ENCODE data around the gene E2F1. TPM values are rescaled to one million over a fixed set of nuclear protein-coding genes. Genes with fewer than 3 reads are reported as not detected.

The E2F1 gene
- total RNA-seq, 1 donor from 2014 or later, result 73.9 TPM

DNA sequence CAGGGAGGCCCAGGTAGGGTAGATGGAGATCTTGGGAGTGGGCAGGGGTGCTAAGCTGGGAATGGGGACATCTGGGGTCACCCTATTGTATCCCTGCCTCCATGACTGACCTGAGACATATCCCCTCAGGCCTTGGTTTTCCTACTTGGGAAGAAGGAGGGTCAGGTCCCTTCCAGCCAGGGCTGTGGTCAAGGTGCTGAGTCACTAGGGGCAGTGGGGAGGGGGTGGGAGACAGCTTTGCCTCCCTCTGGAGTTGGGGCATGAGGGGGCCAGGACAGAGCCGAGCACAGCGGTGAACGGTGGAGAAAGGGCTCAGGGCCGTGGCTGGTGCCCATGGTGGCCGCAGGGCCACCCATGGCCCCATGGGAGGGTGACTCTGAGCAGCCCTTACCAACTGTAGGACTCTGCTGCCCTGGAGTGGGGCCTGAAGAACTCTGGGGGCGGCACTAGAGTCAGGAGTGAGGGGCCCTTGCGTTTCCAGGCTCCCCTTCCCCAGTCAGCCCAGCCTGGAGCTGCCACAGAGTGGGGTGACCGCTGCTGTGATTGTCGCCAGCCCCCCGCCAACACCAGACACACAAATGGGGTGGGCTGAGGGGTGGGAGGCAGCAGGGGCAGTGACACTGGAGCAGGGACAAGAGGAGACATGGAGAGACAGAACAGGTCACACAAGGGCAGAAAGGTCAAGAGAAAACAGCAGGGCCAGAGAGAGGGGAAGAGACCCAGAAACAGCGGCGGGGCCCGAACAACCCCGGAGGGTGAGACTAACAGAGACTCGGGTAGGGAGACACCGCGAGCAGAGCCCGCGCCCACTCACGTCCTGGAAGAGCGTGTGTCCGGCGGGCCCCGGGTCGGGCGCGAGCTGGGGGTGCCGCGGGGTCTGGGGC, 12.5 kb downstream of the E2F1 start:
- intact Hi-C loops (cut with micrococcal nuclease), result loop anchor here (1.0 kb wide), 1 partner anchor 13 kb away; the partner anchor contains the start of gene E2F1

DNA sequence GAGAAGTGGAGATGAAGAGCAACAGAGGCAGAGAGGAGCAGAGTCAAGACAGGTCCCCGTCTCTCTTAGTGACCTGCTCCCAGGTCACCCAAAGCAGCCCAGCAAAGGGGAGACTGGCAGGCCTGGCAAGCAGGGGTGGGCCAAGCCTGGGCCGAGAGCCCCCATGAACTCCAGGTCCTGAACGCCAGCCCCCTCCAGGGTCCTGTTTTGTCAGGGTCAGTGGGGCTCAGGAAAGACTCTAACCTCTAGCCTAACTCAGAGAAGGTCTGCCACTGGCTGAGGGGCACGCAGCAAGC, 13.1 kb downstream of the E2F1 start:
- intact Hi-C loops (cut with micrococcal nuclease), result no loop called here

- intact Hi-C loops (cut with micrococcal nuclease), result no loop called here
Measured at GRCh38 chr20:33672426-33673113, 13.6 kb downstream of the E2F1 start.

- intact Hi-C loops (cut with micrococcal nuclease), result no loop called here
Measured at GRCh38 chr20:33671573-33672288, 14.5 kb downstream of the E2F1 start.

DNA sequence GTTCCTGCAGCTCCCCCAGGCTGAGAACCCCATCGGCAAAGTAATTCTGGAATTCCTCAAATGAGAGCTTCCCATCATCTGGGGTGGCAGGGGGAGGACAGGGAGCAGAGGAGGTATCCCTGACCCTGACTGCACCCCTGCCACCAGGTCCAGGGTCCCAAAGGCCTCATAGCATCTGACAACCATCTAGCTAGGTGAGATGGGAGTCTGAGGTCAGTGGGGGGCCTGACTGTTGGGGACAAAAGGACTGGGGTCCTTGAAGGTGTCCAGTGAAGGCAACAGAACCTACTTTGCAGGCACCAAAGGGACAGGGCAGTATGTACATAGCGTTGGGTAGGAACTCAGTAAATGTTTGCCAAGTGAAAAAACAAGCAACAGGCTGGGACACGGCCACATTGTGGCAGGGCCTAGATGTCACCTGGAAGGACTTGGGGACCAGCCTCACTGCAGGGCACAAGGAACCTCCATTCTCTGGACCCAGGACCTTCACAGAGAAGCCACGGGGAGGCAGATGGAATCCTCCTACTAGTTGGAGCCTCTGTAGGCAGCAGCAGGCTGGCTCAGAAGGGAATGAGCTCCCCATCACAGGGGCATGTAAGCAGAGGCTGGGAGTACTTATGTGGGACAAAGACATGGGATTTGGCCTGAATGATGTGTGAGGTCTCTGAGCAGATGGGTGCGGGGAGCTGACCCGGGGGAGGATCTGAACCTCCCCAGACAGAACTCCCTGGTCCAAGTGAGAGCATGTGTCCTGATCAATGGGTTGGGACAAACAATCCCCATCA, 15.3 kb downstream of the E2F1 start:
- intact Hi-C loops (cut with micrococcal nuclease), result no loop called here

GRCh38 chr20:33669873-33670640, 16.1 kb downstream of the E2F1 start:
- intact Hi-C loops (cut with micrococcal nuclease), result loop anchor here (2.0 to 5.0 kb wide), 4 partner anchors 62 to 322 kb away; partner anchors contain the start of genes CHMP4B, RALY and ZNF341

- intact Hi-C loops (cut with micrococcal nuclease), result loop anchor here (2.0 to 5.0 kb wide), 4 partner anchors 63 to 323 kb away; partner anchors contain the start of genes CHMP4B, RALY and ZNF341
Measured at GRCh38 chr20:33669224-33669623, 17.0 kb downstream of the E2F1 start.

DNA sequence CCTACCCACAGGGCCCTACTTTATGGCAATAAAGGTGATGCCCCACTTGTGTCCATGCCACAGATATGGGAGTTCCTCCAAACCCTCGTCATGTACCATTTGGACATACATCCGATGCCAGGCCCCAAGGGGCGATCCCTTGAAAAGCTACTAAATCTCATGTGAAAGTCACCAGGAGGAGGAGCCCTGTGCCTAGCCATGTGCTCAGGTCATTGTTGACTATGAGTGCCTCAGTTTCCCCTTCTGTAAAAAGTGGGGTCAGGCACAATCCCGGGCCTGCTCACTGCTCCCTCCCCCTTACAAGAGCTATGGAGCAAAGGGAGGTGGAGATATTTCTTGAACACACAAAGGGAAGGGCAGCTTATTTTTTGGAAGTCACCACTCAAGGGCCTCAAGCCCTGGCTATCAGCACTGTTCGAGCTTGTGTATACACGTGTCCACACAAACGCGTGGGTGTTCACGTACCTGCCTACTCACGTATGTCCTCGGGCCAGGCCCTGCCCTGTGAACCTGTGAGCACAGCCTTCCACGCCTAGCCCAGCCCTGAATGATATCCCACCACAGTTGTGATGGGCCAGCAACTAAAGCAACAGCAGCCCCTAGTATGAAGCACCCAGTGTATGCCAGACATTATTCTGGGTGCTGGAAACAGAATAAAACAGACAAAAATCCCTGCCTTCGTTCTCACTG, 17.6 kb downstream of the E2F1 start:
- intact Hi-C loops (cut with micrococcal nuclease), result loop anchor here (2.0 to 5.0 kb wide), 4 partner anchors 64 to 324 kb away; partner anchors contain the start of genes CHMP4B, RALY and ZNF341

DNA sequence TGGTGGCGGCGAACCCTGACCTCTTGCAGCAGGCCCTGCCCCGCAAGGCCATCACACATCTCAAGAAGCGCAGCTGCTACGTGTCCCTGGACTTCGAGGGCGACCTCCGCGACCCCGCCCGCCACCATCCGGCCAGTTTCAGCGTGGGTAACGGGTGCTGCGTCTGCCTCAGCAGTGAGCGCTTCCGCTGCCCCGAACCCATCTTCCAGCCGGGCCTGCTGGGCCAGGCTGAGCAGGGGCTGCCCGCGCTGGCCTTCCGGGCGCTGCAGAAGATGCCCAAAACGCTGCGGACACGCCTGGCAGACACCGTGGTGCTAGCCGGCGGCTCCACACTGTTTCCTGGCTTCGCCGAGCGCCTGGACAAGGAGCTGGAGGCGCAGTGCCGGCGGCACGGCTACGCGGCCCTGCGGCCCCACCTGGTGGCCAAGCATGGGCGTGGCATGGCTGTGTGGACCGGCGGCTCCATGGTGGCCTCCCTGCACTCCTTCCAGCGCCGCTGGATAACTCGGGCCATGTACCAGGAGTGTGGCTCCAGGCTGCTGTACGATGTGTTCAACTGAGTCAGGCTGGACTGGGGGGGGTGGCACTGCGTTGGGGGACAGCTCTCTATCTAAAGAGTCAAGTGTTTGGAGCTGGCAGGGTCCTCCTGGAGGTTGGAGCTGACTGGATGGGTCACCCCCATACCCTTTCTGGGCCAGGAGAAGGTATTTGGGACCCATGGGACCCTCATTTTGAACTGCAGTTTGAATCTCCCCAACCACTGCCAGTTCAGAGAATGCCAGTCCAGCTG, 18.3 kb downstream of the E2F1 start:
- intact Hi-C loops (cut with micrococcal nuclease), result loop anchor here (2.0 to 5.0 kb wide), 6 partner anchors 17 to 324 kb away; partner anchors contain the start of genes CDK5RAP1, CHMP4B, RALY and ZNF341

GRCh38 chr20:33667245-33667675, 18.9 kb downstream of the E2F1 start:
- intact Hi-C loops (cut with micrococcal nuclease), result loop anchor here (2.0 to 5.0 kb wide), 5 partner anchors 18 to 325 kb away; partner anchors contain the start of genes CDK5RAP1, CHMP4B, RALY and ZNF341

- intact Hi-C loops (cut with micrococcal nuclease), result loop anchor here (2.0 to 5.0 kb wide), 5 partner anchors 18 to 326 kb away; partner anchors contain the start of genes CDK5RAP1, CHMP4B, RALY and ZNF341
Measured at GRCh38 chr20:33666293-33667244, 19.6 kb downstream of the E2F1 start, which contains the start of gene ACTL10. Gene ACTL10 (plus strand): TSS chr20:33666943. CDS start chr20:33667498, 555 bp downstream.

- intact Hi-C loops (cut with micrococcal nuclease), result loop anchor here (5.0 kb wide), 5 partner anchors 68 to 328 kb away; partner anchors contain the start of genes CBFA2T2, CHMP4B, RALY and ZNF341
Measured at GRCh38 chr20:33664762-33665144, 21.4 kb downstream of the E2F1 start.

DNA sequence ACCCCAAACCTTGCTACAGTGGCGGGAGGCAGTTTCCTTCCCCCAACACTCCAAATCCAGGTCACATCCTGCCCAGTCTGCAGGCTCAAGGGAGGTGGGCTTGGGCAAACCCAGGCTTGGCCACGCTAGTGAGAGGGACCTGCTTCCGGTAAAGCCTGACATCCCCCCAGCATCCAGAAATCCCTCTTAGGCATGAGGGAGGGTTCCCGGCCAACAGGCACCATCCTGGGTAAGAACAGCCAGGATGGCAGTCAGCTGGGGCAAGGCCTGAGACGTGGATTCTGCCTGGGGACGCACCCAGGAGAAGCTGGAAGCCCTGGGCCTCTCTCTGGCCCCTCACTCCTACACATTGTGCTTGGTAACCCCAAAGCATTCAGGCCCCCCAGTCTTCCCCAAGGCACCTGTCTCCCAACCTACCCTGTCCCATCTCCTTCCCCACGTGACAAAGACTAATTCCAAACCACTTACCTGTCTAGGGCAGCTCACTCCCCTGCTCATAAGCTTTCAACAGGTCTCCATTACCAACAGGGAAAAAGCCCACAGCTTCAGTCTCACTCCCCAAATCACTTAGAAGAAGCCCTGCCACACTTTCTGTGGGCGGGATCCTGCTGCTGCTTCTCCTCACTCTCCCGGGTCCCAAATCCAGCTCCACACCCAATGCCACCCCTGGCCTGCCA, 22.0 kb downstream of the E2F1 start:
- intact Hi-C loops (cut with micrococcal nuclease), result loop anchor here (5.0 kb wide), 2 partner anchors 107 to 172 kb away; partner anchors contain the start of gene CBFA2T2

GRCh38 chr20:33663161-33664084, 22.8 kb downstream of the E2F1 start:
- intact Hi-C loops (cut with micrococcal nuclease), result loop anchor here (1.0 to 5.0 kb wide), 3 partner anchors 106 to 220 kb away; partner anchors contain the start of genes CBFA2T2 and SNTA1

DNA sequence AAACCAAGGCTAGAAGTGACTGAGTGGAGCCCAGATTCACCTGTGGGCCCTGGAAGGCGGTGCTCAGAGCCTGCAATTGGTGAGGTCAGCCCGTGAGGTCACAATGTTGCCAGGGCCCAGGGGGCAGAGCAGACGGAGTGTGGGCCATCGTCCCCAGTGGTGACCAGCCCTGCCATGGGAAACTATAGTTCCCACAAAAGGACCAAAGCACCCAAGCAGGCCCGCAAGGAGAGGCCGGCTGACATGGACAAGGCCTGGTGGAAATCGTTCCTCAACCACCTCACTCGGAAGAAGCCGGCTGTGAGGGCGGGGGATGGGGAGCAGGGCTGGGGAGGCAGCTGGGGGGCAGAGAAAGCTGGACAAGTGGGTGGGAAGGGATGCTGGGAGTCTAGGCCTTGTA, 24.0 kb downstream of the E2F1 start, which contains the start of gene C20orf144:
TSS of gene C20orf144 (plus strand) at position 156 of the 400 bp plus-strand sequence. CDS start at position 175, 19 bp downstream.
- intact Hi-C loops (cut with micrococcal nuclease), result loop anchor here (5.0 kb wide), 2 partner anchors 105 to 170 kb away; partner anchors contain the start of gene CBFA2T2

Measured in T-helper 2 cell treated with Interferon-gamma antibody and Interleukin-4, amounts not matched to agents 100 ng/mL and 5 ng/mL, for 36 hours (primary cell).